MCF 10A (cell line): ENCODE data around the gene PHGDH. TPM values are rescaled to one million over a fixed set of nuclear protein-coding genes. Genes with fewer than 3 reads are reported as not detected.

Experiments used
- BruUV-seq: library from RNA; stranded (reverse); fragments of 400-500 nt; replicated peaks from 2 replicates; lab custom pipeline; 2021; lab: Mats Ljungman, UMichigan
- CTCF ChIA-PET: fragments of 300-600 bp; sonication (Branson Sonifier 250); formaldehyde crosslinking; extraction: SDS; loops from one replicate; lab custom pipeline; 2021; ENCODE audit warnings: antibody characterized with exemption, inconsistent platforms; lab: Yijun Ruan, JAX
- POLR2A ChIA-PET: fragments of 300-600, 350-650 bp; sonication (Branson Sonifier 250); formaldehyde crosslinking; extraction: SDS; loops from one replicate; lab custom pipeline; 2020; ENCODE audit warnings: antibody characterized with exemption, inconsistent platforms; lab: Yijun Ruan, JAX
- DNase-seq: peaks from one replicate; pipeline ENCODE4 v3.0.0-alpha.2; 2018; ENCODE audit not compliant: unreplicated experiment
- H3K27ac Mint-ChIP-seq: one replicate; pipeline ENCODE4 v1.8.0; 2022; ENCODE audit warnings: mild to moderate bottlenecking, low read depth, mixed read lengths; ENCODE audit not compliant: unreplicated experiment
- H3K27me3 Mint-ChIP-seq: one replicate; pipeline ENCODE4 v1.8.0; 2022; ENCODE audit warnings: mixed read lengths; ENCODE audit not compliant: insufficient read depth, unreplicated experiment
- H3K36me3 Mint-ChIP-seq: one replicate; pipeline ENCODE4 v1.8.0; 2022; ENCODE audit warnings: mild to moderate bottlenecking, moderate library complexity, mixed read lengths; ENCODE audit not compliant: insufficient read depth, unreplicated experiment
- H3K4me1 Mint-ChIP-seq: one replicate; pipeline ENCODE4 v1.8.0; 2022; ENCODE audit warnings: mixed read lengths; ENCODE audit not compliant: insufficient read depth, unreplicated experiment
- H3K4me3 Mint-ChIP-seq: one replicate; pipeline ENCODE4 v1.8.0; 2022; ENCODE audit warnings: mild to moderate bottlenecking, moderate library complexity, mixed read lengths; ENCODE audit not compliant: unreplicated experiment
- H3K9me3 Mint-ChIP-seq: one replicate; pipeline ENCODE4 v1.8.0; 2022; ENCODE audit warnings: mixed read lengths; ENCODE audit not compliant: unreplicated experiment
- CTCF ChIP-seq: fragments of 200-600 bp; IDR thresholded peaks from one replicate; pipeline ENCODE4 v1.8.0; 2022; ENCODE audit warnings: antibody characterized with exemption, mild to moderate bottlenecking; ENCODE audit not compliant: unreplicated experiment
- intact Hi-C: fragments of 100-400 bp; cut with micrococcal nuclease; formaldehyde crosslinking; loops from 2 replicates; pipeline ENCODE4 v1.14.1; 2022
- total RNA-seq: library from RNA; stranded (reverse); gene quantifications from 2 replicates; pipeline ENCODE4 v1.2.3, GENCODE V29; 2022

Gene PHGDH
- total RNA-seq, 1 experiment from 2014 or later, result 198 TPM

GRCh38 chr1:119778886-119779560 is 67.3 kb downstream of the PHGDH start:
- H3K4me1 Mint-ChIP-seq, result peaks cover 13% of the 10 kb centered on the region
- POLR2A ChIA-PET, result interaction anchor here (0.7 kb wide), 1 partner anchor 37 kb away, joined by 3 read pairs; no protein-coding TSS in a partner anchor
- H3K36me3 Mint-ChIP-seq, result no peaks in the 10 kb centered on the region
- BruUV-seq, result no TSS peak
- intact Hi-C loops, result no loop called here
- TF ChIP-seq CTCF, result no peak
- no peaks in the 10 kb centered on the region for H3K9me3 Mint-ChIP-seq
- H3K27ac Mint-ChIP-seq, result no peak overlapping the region
- no peak for DNase-seq
- H3K4me3 Mint-ChIP-seq, result no peak overlapping the region
- H3K27me3 Mint-ChIP-seq, result peaks cover 17% of the 10 kb centered on the region
- CTCF ChIA-PET, result interaction anchor here (1.2 kb wide), 1 partner anchor 35 kb away, joined by 5 read pairs; no protein-coding TSS in a partner anchor

- Mint-ChIP-seq H3K9me3 (no peaks in the 10 kb centered on the region), H3K36me3 (no peaks in the 10 kb centered on the region), H3K4me3 (no peak overlapping the region), H3K27ac (no peak overlapping the region), H3K27me3 (peaks cover 17% of the 10 kb centered on the region), H3K4me1 (peaks cover 19% of the 10 kb centered on the region)
- intact Hi-C loops, result no loop called here
- CTCF ChIA-PET, result interaction anchor here (1.2 kb wide), 1 partner anchor 36 kb away, joined by 5 read pairs; no protein-coding TSS in a partner anchor
- no TSS peak for BruUV-seq
- no peak for DNase-seq
- no peak for TF ChIP-seq CTCF
- POLR2A ChIA-PET, result no interaction called here
Observed at GRCh38 chr1:119779869-119780356, 68.2 kb downstream of the PHGDH start.

- intact Hi-C loops, result no loop called here
- H3K9me3 Mint-ChIP-seq, result no peaks in the 10 kb centered on the region
- H3K27ac Mint-ChIP-seq, result no peak overlapping the region
- peaks cover 25% of the 10 kb centered on the region for H3K4me1 Mint-ChIP-seq
- TF ChIP-seq CTCF, result no peak
- no peak for DNase-seq
- ChIA-PET CTCF (interaction anchor here (0.7 kb wide), 1 partner anchor 34 kb away, joined by 3 read pairs; no protein-coding TSS in a partner anchor), POLR2A (no interaction called here)
- no TSS peak for BruUV-seq
- H3K4me3 Mint-ChIP-seq, result no peak overlapping the region
- H3K27me3 Mint-ChIP-seq, result peaks cover 17% of the 10 kb centered on the region
- H3K36me3 Mint-ChIP-seq, result no peaks in the 10 kb centered on the region
Observed at GRCh38 chr1:119781434-119782210, 69.9 kb downstream of the PHGDH start.
